Measurements from ENCODE around the gene CBARP.

The CBARP gene

DNA sequence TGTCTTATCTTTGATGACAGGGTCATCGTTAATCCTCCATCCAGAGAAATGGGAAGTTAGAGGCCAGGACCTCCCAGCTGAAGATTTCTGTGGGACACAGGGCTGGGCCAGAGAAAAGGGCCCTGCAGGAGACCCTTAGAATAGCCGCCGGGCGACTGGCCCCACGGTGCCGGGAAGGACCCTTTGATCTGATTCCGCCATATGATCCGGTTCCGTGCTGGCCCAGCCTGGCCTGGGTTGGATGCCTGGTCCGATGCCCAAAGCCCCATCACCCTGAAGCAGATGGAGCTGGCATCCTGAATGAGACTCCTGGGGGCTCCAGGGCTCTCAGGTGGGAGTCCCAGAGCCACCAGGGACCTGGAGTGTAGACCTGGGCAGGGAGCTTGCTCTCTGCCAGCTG, 38.3 kb downstream of the CBARP start:
- H3K9ac ChIP-seq (ENCODE audit: low read length) = no peak overlapping the region
- H3K27ac ChIP-seq (ENCODE audit: low read length) = no peak overlapping the region
- TF ChIP-seq, protein P1, sequence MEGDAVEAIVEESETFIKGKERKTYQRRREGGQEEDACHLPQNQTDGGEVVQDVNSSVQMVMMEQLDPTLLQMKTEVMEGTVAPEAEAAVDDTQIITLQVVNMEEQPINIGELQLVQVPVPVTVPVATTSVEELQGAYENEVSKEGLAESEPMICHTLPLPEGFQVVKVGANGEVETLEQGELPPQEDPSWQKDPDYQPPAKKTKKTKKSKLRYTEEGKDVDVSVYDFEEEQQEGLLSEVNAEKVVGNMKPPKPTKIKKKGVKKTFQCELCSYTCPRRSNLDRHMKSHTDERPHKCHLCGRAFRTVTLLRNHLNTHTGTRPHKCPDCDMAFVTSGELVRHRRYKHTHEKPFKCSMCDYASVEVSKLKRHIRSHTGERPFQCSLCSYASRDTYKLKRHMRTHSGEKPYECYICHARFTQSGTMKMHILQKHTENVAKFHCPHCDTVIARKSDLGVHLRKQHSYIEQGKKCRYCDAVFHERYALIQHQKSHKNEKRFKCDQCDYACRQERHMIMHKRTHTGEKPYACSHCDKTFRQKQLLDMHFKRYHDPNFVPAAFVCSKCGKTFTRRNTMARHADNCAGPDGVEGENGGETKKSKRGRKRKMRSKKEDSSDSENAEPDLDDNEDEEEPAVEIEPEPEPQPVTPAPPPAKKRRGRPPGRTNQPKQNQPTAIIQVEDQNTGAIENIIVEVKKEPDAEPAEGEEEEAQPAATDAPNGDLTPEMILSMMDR (IDR thresholded peaks at IDR 0.05; ENCODE audit: low read depth, low read length) = no peak
- TF ChIP-seq EZH2phosphoT487 (IDR thresholded peaks at IDR 0.05; ENCODE audit: low read depth) = no peak

GRCh38 chr19:1189419-1189818, 48.4 kb downstream of the CBARP start:
- H3K9me3 ChIP-seq (ENCODE audit: insufficient read depth, low read length) = no peaks in the 10 kb centered on the region
- peaks cover 12% of the 10 kb centered on the region for H3K4me1 ChIP-seq (ENCODE audit: low read length)
- TF ChIP-seq EZH2phosphoT487 (IDR thresholded peaks at IDR 0.05; ENCODE audit: low read depth) = no peak
- TF ChIP-seq, protein P1 (IDR thresholded peaks at IDR 0.05; ENCODE audit: low read depth, low read length) = no peak
- no peak overlapping the region for H3K9ac ChIP-seq (ENCODE audit: low read length)
- no peaks in the 10 kb centered on the region for H4K20me1 ChIP-seq (ENCODE audit: insufficient read depth, low read length)
- H3K27ac ChIP-seq (ENCODE audit: low read length) = no peak overlapping the region
- no peak overlapping the region for H2AFZ ChIP-seq (ENCODE audit: low read depth, low read length)
- H3K4me3 ChIP-seq (ENCODE audit: low read length) = no peak overlapping the region
- H3K79me2 ChIP-seq (ENCODE audit: low read length) = no peaks in the 10 kb centered on the region
- no peaks in the 10 kb centered on the region for H3K27me3 ChIP-seq (ENCODE audit: low read depth, low read length)
- H3K4me2 ChIP-seq (ENCODE audit: low read length) = no peak overlapping the region
- no peaks in the 10 kb centered on the region for H3K36me3 ChIP-seq (replicated peaks; ENCODE audit: low read depth, low read length)

More for the DNA sequence above, 38.3 kb downstream of the CBARP start:
- H3K4me1 ChIP-seq (ENCODE audit: low read length) = no peaks in the 10 kb centered on the region
- no peak overlapping the region for H3K4me3 ChIP-seq (ENCODE audit: low read length)
- no peak overlapping the region for H3K4me2 ChIP-seq (ENCODE audit: low read length)
- no peaks in the 10 kb centered on the region for H3K27me3 ChIP-seq (ENCODE audit: low read depth, low read length)
- H3K36me3 ChIP-seq (replicated peaks; ENCODE audit: low read depth, low read length) = no peaks in the 10 kb centered on the region
- no peaks in the 10 kb centered on the region for H4K20me1 ChIP-seq (ENCODE audit: insufficient read depth, low read length)
- no peak overlapping the region for H2AFZ ChIP-seq (ENCODE audit: low read depth, low read length)
- no peaks in the 10 kb centered on the region for H3K9me3 ChIP-seq (ENCODE audit: insufficient read depth, low read length)
- no peaks in the 10 kb centered on the region for H3K79me2 ChIP-seq (ENCODE audit: low read length)

DNA sequence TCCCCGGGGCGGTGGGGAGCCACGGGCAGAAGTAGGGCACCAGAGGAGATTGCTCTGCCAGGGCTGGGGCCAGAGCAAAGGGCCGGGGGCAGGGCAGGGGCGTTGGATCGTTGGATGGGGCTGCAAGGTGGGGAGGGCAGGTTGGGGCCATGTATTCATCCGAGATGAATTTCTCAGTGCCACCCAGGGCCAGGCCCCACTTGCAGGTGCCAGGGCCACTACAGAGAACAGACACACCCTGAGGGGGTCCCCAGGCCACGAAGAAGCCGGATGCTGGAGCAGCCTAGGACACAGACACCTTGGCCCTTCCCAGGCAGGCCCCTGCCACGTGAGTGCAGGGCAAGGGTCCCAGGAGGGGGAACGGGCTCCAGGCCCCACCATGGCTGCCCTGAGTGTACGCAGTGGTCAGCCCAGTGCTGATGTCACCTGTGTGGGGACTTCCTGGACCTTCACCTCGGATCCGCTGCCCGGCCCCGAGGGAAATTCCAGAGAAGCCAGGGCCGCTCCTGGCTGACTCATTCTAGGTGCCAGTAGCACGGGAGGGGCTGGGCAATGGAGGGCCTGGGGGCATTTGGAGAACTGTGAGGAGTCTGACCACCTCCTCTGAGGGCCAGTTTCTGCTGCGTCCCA, 54.1 kb downstream of the CBARP start:
- Histone ChIP-seq H4K20me1 (ENCODE audit: insufficient read depth, low read length) (no peaks in the 10 kb centered on the region), H3K27ac (ENCODE audit: low read length) (peak overlapping the region; percentile 35), H3K9ac (ENCODE audit: low read length) (peak overlapping the region; percentile 50; the same call in 1 of the 2 replicates), H3K27me3 (ENCODE audit: low read depth, low read length) (no peaks in the 10 kb centered on the region), H3K36me3 (replicated peaks; ENCODE audit: low read depth, low read length) (no peaks in the 10 kb centered on the region), H2AFZ (ENCODE audit: low read depth, low read length) (peak overlapping the region; percentile 87), H3K4me2 (ENCODE audit: low read length) (peak overlapping the region; percentile 56), H3K9me3 (ENCODE audit: insufficient read depth, low read length) (no peaks in the 10 kb centered on the region), H3K79me2 (ENCODE audit: low read length) (no peaks in the 10 kb centered on the region), H3K4me3 (ENCODE audit: low read length) (peak overlapping the region; percentile 12; the same call in 1 of the 2 replicates), H3K4me1 (ENCODE audit: low read length) (peaks cover 43% of the 10 kb centered on the region)
- TF ChIP-seq, protein P1 (IDR thresholded peaks at IDR 0.05; ENCODE audit: low read depth, low read length) = no peak
- TF ChIP-seq EZH2phosphoT487 (IDR thresholded peaks at IDR 0.05; ENCODE audit: low read depth) = no peak

DNA sequence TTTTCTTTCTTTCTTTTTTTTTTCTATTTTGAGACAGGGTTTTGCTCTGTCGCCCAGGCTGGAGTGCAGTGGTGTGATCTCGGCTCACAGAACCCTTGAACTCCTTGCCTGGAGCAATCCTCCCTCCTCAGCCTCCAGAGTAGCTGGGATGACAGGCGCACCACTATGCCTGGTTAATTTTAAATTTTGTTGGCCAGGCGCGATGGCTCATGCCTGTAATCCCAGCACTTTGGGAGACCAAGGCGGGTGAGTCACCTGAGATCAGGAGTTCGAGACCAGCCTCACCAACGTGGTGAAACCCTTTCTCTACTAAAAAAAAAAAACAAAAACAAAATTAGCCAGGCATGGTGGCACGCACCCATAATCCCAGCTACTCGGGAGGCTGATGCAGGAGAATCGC, 55.1 kb downstream of the CBARP start:
- Histone ChIP-seq H3K9me3 (ENCODE audit: insufficient read depth, low read length) (no peaks in the 10 kb centered on the region), H3K9ac (ENCODE audit: low read length) (no peak overlapping the region), H4K20me1 (ENCODE audit: insufficient read depth, low read length) (no peaks in the 10 kb centered on the region), H2AFZ (ENCODE audit: low read depth, low read length) (no peak overlapping the region), H3K79me2 (ENCODE audit: low read length) (no peaks in the 10 kb centered on the region), H3K4me1 (ENCODE audit: low read length) (peaks cover 43% of the 10 kb centered on the region), H3K4me3 (ENCODE audit: low read length) (no peak overlapping the region), H3K4me2 (ENCODE audit: low read length) (no peak overlapping the region), H3K27ac (ENCODE audit: low read length) (no peak overlapping the region), H3K27me3 (ENCODE audit: low read depth, low read length) (no peaks in the 10 kb centered on the region), H3K36me3 (replicated peaks; ENCODE audit: low read depth, low read length) (no peaks in the 10 kb centered on the region)
- TF ChIP-seq, protein P1 (IDR thresholded peaks at IDR 0.05; ENCODE audit: low read depth, low read length) = no peak
- TF ChIP-seq EZH2phosphoT487 (IDR thresholded peaks at IDR 0.05; ENCODE audit: low read depth) = no peak
